HG03521 (cell line): ENCODE results near the gene PACRG.

Source experiments
- ATAC-seq: cut with Tn5 transposase; IDR thresholded peaks from one replicate; pipeline ENCODE4 v1.9.1; 2021; ENCODE audit warnings: mild to moderate bottlenecking, moderate library complexity; ENCODE audit not compliant: unreplicated experiment

Gene PACRG

DNA sequence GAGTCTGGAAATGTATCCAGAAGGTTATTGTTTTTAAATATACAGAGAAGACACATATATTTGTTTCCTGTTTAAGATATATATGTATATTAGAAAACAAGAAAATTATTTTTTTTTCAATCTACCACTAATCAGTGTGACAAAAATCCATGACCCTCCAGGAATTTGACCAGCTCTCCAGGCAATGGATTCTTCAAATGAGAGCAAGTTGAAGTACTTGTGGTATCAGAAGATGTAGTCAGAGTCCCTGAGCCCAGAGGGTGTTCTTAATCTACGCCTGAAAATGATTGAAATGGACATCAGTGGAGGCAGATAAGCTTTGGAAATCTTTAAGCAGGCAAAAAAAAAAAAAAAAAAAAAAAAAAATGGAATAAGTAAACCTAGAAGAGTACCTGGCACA is 500.3 kb downstream of the PACRG start:
- ATAC-seq: no peak

DNA sequence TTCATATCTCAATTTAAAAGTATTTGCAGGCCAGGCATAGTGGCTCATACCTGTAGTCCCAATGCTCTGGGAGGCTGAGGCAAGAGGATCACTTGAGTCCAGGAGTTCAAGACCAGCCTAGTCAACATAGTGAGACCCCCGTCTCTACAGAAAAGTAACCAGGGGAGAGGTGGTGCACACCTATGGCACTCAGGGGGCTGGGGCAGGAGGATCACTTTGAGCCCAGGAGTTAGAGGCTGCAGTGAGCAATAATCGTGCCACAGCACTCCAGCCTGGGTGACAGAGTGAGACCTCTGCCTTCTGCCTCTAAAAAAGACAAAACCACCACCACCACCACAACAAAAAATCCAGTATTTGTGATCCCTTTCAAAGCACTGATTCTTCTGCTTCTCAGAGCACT is 501.3 kb downstream of the PACRG start:
- no peak for ATAC-seq

DNA sequence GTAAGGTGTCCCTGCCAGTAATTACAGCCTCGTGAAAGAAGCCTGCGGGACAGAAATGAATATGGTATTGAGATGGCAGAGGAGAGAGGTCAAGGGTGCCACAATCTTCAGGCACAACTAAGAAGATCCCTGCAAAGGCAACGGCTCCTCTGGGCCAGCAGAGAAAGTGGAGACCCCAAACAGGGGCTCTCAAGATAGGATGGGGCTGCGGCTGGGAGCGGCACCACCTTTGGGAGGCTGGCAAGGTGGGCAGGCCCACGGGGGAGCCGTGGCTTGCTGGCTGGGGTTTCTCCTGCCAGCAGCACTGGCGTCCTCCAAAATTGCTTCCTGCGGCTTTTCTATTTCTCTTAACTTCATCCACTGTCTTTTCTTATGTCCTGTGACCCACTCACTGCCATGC is 503.1 kb downstream of the PACRG start:
- ATAC-seq: no peak

DNA sequence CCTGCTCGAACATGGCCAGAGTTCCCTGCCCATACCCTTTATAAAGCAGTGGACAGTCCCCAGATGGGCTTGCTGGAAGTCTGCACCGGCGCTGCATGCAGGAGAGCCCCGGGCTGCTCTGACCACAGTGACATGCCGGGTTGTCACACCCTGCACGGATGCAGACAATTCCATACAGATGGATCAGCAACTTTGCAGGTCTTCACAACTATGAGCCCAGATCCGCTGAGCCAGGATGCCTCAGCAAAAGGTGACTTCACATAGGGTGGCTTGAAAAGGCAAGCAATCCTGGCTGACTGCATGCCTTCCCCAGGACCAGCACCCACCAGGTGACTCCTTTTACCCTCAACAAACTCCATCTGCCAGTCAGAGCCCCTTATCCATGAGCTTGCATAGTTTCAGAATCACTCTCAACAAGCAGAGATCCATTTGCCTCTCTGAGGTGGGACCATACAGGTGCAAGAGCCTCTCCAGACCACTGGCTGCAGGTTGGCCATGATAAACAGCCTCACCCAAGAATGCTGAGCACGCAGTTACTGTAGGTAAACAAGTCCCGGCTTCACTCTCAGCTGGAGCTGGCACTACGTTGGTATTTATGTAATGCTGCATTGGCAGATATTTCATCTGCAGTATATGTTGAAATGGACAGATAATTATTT is 503.7 kb downstream of the PACRG start:
- no peak for ATAC-seq

DNA sequence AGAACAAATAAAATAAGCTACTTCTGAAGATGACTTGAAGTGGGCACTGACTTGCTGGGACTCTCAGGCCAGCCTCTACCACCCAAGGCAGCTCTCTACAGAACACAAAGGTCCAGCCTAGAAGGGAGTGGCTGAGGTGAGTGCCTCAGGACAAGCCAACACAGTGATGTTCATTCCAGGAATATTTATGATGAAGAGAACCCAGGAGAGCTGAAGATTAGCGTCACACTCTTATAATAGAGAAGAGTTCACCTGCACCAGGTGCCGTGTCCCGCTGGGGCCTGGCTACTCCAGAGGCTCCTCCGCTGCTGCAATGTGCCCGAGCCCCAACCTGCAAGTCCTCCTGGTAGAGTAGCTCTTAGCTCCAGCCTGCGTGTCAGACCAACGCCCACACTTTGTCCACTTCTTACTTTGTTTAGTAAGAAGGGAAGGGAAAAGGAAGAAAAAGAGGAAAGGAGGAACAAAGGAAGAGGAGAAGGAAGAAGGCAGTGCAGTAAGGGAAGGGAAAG is 504.3 kb downstream of the PACRG start:
- ATAC-seq: no peak

DNA sequence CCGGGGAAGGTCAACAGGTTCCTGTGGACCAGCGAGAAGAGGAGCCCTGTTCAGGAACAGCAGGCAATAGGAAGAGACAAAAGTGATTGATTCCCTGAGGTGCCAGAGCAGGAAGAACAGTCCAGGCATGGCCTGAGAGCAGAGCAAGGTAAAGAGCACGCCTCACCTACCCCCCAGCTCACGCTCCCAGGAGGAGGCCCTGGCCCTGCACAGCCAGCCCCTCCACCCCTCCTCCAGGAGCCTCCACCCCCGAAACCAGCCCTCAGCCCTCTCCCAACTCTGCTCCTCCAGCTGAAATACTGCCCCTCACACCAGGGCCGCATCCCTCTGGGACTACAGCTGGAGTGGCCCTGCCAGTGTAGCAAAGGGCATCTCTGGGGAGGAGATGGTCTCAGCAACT is 504.9 kb downstream of the PACRG start:
- ATAC-seq: no peak

DNA sequence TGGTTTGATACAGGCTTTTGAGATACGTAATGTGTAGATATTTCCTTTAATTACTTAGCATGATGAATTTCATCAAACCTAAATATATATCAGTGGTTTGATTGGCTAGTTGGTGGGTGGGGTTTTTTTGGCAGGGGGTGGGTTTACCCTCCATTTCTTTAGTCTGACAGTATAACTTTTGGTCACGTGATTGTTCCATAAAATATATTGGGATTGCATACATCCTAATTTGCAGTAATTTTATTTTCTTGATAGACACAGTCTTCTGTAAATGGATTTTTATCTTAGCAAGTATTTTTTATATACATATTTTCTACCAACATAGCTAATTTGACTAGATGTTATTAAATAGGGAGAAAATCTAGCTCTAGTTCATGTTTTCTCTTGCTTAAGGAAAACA is 509.3 kb downstream of the PACRG start:
- no peak for ATAC-seq

DNA sequence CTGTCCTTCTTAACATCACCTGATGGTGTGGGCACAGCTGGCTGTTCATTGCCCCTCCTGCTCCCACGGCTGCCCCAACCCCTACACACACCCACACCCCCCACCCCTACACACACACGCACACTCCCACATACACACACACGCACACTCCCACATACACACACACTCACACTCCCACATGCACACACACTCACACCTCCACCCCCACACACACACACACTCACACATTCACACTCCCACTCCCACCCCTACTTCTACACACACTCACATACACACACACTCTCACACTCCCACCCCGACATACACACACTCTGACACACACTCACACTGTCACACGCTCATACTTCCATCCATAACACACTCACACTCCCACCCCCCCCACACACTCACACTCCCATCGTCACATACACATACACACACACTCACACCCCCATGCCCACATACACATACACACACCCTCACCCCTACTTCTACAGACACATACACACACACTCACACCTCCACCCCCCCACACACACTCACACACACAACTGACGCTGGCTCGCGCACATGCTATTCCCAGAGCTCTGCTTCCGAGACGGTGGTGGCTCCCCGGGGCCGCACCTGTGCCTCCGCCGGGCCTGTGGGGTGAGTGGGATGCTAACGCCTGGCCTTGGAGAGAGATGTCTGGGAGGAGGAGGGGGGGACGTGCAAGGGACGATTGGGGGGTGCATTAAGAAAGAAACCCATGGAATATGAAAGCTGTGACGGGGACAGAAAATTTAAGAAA is 512.0 kb downstream of the PACRG start:
- ATAC-seq: no peak

DNA sequence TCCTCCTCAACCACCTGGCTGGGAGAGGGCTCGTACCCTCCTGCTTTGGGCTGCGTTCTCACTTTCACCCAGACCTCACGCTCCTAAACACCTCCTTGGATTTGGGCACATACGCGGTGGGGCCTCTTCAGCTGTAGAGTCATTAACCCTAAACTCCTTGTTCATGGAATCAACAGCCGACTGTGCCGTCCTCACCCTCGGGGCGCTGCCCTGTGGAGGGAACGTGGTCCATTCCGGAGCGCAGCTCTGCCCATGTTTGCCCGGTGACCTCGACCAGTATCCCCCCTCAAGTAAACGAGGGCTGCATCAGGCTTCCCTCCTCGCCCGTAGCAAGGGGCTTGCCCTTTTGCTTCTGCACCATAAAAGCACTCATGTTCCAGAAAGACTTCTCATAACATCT is 512.8 kb downstream of the PACRG start:
- ATAC-seq: no peak

DNA sequence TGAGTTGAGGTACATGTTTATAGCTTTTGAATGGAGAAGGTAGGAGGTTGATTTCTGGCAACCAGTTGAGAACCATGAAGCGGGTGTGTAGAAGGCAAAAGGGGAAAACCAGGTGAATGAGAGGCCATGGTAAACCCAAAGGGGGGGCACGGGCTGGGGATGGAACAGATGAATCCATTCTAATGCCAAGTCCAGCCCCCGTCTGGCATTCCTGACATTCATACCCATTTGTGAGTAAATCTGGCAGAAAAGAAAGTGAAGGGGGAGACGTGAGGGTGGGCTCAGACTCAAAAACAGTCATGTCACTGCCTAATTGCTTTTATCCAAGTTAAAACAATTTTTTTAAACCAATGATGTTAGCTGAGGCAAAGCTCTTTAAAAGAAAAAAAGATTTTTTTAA is 513.9 kb downstream of the PACRG start:
- no peak for ATAC-seq

DNA sequence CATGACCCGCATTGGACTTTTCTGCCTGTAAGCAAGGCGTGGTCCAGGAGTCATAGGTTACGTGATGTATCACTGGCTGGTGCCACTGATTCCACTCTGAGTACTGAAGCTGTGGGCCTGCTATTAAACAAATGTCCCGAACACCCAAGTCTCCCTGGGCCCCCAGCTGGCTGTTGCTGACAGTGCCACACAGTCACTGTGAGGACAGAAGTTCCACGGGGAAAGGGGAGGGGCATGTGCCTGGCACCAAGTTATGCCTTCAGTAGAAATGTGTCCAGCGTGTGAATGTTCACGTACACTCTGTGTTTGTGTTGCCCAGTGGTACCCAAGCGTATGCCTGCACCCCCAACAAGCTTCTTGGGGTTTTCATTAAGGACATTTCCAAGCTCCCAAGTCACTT is 515.3 kb downstream of the PACRG start:
- no peak for ATAC-seq

DNA sequence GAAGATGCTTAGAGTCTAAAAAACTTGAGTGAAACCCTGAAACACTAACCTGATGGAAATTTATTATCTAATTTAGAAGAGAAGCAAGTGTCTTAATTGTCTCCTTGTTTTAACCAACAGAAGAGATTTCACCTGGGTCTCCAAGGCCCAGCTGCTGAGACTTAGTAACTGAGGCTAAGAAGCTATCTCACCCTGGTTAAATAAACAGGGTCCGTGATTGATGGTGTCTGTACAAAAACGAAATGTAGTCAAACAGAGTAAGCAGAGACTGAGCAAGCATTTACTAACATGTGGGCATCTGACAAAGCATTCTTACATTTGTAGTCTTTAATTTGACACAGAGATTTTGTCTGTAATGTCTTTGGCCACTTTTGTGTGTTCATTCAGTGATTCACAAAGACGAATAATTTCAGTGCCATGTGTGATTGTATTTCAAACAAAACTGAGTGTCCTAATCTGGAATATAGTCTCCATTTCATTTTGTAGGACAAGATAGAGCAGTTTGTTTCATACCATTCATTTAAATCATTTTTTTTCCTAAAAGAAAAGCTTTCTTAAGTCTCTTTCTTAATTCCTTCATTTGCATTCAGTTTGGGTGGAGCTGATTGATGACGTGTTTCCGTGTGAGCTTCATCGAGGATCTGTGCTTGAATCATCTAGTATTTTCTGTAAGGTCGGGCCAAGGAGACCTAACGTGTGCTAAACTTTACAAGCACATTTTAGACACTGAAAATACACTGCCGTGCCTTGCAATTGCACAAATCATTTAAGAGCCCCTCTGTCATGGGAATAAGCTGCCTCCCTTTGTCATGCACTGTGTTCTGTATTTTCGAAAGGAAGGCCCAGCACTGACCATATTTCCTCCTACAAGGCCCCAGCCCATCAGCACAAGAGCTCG is 516.2 kb downstream of the PACRG start:
- no peak for ATAC-seq

DNA sequence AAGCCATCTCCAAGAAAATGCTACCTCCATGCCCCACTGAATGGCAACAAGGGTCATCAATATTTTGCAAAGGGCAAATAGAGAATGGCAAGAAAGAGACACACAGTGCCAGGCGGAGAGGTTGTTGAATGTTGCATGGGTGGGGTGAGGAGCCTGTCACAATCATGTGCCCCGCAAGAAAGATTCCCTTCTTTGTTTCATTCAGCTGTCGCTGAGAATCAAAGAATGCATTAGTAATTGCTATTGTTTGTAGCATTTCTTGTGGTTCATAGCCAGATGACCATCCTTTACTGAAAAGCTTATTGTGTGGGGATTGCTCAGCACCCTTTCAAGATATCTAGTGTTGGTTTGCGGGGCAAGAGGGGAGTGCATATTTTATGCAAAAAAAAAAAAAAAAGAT is 520.3 kb downstream of the PACRG start:
- no peak for ATAC-seq

DNA sequence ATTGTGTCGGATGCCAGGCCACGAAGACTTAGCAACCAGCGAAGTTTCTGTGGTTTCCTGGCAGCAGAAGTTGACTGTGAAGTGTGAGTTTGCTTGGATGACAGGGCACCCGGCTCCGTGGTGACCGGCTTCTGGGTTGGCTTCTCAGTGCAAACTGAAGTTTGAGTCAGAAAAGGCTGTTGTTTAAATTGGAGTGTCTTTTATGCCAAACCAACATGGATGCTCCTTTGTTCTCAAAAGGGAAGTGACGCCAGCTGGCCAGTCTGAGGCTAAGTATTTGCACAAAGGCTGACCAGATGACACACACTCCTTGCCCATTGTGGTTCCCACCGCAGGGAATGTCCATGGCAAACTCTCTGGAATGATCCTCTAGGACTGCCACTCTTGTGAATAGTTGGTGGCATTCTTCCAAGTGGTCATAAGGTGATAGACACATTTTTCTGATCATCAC is 521.9 kb downstream of the PACRG start:
- ATAC-seq: no peak

DNA sequence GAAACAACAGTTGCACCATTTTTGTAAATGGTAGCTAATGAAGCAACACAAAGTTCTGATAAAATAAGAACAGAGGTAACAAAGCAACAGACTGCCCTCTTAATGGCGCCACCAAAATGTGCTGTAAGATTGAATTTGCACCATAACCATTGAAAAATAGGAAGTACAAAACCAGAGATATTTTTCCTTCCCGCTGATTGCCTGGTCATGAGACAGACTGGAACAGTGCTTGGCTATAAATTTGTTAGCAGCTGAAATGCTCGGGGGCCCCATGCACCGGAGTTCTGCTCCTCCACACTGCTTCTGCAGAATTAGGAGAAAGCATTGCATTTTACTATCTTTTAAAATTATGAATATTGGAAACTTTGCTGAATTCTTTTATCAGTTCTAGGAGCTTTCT is 522.3 kb downstream of the PACRG start:
- no peak for ATAC-seq

DNA sequence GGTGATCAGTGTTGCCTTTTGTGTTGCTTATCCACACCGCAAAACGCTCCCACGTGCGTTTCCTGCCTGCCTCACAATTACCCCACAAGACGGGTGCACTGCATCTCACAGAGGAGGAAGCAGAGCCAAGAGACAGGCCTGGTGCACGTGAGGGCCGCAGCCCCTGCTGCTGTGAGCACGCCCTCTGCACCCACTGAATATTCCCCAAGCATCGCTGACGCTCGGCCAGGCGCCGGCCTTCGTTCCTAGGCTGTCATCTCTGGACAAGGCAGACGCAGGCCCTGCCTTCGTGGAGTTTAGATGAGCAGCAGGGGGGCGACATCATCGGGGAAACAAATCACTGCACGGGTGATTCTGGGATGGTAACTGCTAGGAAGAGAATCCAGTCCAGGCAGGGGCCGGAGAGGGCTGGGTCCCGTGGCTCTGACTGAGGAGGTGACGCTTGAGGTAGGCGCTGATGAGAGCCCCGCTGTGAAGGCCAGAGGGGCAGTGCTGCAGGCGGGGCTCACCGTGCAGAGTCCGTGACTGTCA is 524.4 kb downstream of the PACRG start:
- ATAC-seq: no peak

DNA sequence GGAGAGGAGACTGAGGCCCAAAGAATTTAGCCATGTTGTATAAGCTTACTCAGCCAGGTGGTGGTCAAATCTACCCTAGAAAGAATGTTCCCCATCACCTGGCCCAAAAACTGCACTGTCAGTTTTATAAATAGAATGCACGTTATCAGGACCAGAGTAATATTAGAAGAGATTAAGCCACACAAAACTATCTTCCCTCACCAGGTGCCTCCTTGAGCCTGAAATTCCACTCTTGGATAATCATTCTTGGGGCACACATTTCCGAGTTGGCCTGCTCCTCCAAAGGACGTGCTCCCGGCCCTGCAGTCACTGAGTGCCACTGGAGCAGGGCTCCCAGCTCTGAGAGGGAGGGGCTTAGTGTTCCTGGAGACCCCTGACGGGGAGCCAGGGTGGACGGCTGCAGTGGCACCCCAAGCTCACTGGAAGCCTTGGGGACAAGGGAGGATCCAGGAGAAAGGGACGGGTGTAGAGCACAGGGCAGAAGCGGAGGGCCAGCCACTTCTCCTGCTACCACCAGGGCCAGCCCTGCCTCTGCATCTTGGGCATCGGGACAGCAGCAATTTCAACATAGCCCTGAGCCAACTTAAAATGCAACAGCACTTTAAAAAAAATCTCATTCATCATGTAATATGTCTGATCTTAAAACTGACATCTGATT is 525.9 kb downstream of the PACRG start:
- no peak for ATAC-seq

DNA sequence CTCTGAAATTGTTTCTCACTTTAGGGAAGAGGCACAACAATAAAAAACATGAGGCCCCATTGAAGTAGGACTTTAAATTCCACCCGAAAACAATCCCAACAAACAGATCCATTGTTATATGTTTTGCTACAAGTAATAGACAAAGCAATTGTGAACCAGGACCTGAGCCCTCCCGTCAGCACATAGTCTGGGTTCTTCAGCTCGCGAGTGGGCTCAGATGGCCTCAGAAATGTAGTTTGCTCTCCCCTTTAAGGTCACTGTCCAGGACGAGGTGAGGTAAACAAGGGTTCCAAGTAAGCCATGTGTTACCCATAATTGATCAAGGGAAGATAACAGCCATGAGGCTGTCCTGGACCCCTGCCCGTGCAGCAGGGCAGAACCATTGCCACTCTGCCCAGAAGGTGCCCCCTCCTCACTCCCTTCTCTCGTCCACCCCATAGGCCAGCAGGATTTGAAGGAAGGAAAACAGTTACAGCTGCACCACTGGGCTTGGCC is 526.6 kb downstream of the PACRG start:
- no peak for ATAC-seq

DNA sequence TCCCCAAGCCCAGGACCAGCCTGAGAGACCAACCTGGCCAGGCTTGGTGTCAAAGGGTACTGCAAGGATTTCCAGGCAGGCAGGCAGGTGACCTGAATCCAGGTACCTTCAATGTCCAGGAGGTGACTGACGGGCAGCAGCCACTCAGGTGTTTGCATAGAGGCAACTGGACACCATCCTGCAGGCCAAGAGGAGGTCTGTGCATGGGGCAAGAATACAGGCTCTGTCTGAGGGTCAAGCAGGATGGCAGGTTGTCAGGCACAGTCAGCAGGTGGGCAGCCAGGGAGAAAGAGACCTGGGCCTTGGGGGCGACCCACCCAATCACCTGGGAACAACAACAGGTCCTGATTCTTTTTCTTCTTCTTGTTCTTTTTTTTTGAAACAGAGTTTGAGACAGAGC is 527.5 kb downstream of the PACRG start:
- no peak for ATAC-seq

DNA sequence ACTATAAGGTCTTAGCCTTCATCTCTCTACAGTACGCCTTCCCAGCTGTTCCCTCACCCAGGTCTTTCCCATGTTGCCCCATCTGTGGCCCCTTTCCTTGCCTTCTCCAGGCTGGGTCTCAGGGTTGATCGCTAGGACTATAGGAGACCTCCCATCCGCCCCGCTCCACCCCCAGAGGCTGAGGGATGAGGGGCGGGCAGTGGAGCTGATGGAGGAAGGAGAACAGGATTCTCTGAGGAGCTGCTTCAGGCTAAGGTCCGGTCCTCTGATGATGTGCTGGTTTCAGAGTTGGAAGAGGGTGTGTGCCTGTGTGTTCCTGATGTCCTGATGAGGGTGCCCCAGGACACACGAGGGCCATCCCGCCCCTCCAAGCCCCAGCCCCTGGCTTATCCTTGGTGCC is 531.9 kb downstream of the PACRG start:
- ATAC-seq: no peak
